ENCODE data around the gene GPHN. TPM values are rescaled to one million over a fixed set of nuclear protein-coding genes. Genes with fewer than 3 reads are reported as not detected.

The GPHN gene
- total RNA-seq, 1 experiment from 2014 or later: 12.6 TPM

DNA sequence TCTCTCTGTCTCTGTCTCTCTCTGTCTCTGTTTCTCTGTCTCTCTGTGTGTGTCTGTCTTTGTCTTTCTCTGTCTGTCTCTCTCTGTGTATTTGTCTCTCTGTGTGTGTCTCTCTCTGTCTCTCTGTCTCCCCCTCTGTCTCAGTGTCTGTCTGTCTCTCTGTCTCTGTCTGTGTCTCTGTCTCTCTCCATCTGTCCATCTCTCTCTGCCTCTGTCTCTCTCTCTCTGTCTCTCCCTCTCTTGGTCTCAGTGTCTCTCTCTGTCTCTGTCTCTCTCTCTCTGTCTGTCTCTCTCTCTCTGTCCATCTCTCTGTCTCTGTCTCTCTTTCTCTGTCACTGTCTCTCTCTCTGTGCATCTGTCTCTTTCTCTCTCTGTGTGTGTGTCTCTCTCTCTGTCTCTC is 537.5 kb downstream of the GPHN start:
- no peak for DNase-seq (ENCODE audit: low read depth)

DNA sequence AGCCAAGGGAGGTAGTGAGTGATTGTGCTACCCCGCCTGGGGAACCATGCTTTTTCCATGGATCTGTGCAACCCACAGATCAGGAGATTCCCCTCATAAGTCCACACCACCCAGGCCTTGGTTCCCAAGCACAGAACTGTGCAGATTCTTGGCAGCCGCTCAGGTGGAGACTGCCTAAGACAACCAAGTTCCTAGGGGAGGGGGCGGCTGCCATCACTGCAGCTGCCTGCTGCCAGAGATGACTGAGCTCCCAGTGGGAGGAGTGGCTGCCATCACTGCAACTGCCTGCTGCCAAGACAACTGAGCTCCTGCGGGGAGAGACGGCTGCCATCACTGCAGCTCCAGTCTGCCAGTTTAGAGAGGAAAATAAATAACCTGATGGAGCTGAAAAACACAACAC is 542.9 kb downstream of the GPHN start:
- DNase-seq (ENCODE audit: low read depth): no peak

DNA sequence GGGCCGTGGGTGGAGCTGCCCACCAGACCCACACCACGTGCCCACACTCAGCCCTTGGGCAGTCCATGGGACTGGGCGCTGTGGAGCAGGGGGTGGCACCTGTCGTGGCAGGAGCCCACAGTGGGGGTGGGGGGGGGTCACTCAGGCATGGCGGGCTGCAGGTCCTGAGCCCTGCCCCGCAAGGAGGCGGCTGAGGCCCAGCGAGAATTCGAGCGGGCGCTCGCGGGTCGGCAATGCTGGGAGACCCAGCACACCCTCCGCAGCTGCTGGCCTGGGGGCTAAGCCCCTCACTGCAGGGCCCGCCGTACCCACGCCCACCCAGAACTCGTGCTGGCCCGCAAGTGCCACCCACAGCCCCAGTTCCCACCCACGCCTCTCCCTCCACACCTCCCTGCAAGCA is 548.7 kb downstream of the GPHN start:
- no peak for DNase-seq (ENCODE audit: low read depth)

DNA sequence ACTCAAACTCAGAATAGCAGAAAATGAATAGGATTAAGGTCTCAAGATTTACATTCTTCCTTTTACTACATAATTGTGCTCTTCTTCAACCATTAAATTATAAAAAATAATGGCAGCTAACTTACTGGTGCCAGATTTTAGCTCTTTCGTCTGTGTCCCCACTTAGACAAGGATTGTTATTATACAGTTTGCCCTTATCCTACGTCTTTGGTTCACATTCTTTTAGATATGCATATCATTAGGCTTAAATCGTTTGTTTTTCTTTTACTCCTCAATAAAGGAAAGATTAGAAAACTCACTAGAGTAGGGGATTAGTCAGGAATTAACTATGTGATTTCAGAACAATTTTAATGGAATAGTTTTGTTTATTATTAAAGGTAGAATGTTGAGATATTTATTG is 551.6 kb downstream of the GPHN start:
- no peak for DNase-seq (ENCODE audit: low read depth)

DNA sequence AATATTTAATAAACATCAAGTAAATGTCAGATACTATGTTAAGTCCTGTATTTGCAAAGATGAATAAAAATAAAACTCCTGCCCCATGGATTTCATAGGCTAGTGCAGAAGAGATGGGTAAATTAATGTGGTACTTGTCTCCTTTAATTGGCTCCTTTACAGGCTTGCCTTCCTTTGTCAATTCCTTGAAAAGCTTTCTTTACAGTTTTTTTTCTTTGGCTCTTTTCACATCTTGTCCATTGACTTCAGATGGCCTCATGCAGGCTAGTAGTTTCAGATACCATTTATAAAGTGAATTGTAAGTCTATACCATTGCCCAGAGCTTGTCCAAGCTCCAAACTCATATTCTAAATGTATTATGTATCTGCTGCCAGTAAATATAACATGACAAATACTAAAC is 552.6 kb downstream of the GPHN start:
- no peak for DNase-seq (ENCODE audit: low read depth)

DNA sequence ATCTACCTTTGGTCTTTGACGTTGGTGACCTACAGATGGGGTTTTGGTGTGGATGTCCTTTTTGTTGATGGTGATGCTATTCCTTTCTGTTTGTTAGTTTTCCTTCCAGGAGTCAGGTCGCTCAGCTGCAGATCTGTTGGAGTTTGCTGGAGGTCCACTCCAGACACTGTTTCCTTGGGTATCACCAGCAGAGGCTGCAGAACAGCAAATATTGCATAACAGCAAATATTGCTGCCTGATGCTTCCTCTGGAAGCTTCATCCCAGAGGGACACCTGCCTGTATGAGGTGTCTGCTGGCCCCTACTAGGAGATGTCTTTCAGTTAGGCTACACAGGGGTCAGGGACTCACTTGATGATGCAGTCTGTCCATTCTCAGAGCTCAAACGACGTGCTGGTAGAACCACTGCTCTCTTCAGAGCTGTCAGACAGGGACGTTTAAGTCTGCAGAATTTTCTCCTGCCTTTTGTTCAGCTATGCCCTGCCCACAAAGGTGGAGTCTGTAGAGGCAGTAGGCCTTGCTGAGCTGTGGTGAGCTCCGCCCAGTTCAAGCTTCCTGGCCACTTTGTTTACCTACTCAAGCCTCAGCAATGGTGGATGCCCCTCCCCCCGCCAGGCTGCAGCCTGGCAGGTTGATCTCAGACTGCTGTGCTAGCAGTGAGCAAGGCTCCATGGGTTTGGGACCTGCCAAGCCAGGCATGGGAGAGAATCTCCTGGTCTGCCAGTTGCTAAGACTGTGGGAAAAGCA is 559.3 kb downstream of the GPHN start:
- DNase-seq (ENCODE audit: low read depth): peak; percentile 20

DNA sequence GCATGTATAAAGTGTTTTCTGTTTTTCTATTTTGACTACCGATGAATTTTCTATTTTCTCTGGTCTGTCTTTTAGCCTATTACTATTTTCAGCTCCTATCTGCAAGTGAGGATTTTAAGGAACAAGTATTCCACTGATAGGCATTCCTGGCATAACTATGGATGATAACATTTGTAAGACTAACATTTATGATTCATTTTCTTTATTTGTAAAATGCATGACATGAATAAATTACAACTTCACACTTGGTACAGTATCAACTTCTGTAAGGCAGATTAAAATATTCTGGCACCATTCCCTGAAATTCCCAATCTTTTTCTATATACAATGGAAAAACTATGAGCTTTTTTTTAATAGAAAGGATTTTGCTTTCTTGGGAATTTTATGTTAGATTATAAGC is 560.3 kb downstream of the GPHN start:
- DNase-seq (ENCODE audit: low read depth): no peak

DNA sequence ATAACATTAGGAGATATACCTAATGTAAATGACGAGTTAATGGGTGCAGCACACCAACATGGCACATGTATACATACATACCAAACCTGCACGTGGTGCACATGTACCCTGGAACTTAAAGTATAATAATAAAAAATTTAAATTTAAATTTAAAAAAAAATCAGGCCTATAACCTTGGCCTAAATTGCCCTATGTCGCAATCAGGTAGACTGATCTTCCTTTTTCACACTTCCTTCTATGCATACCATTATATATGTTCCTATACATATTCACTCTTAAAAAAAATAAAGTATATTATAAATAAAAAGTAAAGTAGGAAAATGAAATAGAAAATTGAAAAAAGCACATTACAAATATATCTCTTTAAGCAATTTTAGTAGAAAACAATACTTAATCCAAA is 563.6 kb downstream of the GPHN start:
- no peak for DNase-seq (ENCODE audit: low read depth)

DNA sequence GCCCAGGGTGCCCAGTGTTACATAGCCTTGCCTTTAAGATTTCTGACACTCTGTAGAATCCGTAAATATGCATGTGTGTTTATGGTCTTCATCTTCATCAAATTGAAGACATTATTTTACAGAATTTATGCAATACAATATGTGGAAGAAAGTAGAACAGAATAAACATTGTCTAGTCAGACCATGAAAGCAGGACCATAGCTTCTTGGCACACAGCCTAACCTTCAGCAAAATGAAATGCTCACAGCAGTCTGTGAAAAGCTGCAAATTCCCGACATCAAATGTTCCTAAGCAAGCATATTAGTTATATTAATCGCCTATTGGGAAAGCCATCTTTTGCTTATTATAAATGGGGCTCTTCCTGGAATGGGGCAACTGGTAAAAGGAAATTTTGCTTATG is 570.0 kb downstream of the GPHN start:
- DNase-seq (ENCODE audit: low read depth): no peak

DNA sequence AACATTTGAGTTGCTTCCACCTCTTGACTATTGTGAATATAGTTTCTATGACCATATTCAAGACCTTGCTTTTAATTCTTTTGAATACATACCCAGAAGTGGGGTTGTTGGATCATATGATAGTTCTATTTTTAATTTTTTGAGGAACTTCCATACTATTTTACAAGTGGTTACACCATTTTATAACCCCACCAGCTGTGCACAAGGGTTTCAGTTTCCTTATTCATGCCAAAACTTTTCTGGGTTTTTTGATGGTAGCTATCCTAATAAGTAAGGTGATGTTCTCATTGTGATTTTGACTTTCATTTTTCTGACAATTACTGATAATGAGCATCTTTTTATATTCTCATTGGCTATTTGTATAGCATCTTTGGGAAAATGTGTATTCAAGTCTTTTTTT is 571.9 kb downstream of the GPHN start:
- DNase-seq (ENCODE audit: low read depth): no peak

DNA sequence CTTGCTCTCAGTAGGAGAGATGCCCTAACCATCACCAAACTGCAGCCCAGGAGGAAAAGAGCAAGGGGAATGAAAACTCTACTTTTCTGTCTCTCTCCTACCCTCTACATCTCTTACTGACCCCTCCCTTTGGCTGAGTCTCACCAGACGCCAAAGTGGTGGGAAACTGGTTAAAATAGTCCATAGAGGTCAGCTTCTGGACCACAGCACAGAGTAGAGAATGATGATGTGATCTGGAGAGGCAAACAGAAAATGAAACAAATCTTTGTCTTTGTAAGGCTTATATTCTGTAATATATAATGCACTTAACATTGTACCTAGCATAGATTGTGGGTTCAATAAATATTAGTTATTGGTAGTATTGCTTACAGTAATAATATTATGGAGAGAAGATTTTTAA is 600.3 kb downstream of the GPHN start:
- no peak for DNase-seq (ENCODE audit: low read depth)

DNA sequence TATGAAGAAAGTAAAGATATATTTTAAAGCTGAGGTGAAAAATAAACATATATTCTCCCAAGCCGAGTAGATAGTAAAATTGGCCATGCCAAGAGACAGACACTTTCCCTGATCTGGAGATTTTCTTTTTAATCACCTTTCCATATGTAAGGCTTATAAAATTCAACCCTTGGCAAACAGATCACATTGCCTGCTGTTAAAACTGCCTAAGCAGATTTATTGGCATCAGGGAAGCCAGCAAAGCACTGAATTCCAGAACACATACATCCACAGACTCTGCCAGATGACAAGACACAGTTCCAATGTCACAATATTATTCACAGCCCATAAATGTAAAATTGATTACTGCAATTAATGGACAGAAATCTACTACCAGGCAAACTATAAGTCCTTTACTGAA is 603.1 kb downstream of the GPHN start:
- DNase-seq (ENCODE audit: low read depth): no peak

DNA sequence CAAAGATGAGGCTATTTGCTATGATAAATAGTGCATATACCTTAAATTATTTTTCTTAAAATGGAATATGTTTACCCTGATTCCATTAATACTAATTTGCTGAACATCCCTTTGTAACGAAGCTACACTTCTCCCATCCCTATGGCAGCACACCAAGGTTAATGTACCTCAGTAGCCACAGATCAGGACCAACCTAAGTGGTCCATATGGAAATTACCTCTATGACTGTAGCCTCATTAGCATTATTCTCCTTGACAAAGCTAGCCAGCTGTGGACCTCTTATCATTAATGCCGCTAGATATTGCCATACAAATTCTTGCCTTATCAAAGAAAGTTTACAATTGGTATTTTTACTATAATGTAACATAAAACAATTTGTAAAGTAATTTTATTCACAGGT is 604.4 kb downstream of the GPHN start:
- no peak for DNase-seq (ENCODE audit: low read depth)

DNA sequence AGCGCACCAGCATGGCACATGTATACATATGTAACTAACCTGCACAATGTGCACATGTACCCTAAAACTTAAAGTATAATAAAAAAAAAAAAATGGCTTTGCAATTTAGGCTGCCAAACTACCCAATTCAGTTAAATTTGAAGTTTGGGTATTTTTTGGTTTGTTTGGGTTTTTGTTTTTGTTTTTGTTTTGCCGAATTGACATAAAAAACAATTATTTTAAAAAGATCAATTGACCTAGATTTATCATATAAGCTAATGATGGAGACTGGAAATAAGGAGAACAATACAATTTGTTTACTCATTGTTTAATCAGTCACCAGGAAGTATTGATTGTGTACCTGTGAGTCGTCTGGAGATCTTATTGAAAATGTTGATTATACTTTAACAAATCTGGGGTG is 619.2 kb downstream of the GPHN start:
- no peak for DNase-seq (ENCODE audit: low read depth)

DNA sequence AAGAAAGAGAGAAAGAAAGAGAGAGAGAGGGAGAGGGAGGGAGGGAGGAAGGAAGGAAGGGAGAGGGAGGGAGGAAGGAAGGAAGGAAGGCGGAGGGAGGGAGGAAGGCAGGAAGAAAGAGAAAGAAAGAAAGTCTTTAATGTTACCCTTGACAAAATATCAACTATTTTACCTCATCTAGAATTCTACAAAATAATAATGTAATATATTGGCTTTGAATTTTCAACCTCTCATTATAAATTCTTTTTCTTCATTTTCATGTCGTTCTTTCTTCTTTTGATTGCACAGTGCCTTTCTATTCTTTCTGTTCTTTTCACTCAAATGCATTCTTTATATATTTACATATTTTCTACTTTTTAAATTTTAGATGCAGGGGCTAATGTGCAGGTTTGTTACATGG is 621.8 kb downstream of the GPHN start:
- no peak for DNase-seq (ENCODE audit: low read depth)

DNA sequence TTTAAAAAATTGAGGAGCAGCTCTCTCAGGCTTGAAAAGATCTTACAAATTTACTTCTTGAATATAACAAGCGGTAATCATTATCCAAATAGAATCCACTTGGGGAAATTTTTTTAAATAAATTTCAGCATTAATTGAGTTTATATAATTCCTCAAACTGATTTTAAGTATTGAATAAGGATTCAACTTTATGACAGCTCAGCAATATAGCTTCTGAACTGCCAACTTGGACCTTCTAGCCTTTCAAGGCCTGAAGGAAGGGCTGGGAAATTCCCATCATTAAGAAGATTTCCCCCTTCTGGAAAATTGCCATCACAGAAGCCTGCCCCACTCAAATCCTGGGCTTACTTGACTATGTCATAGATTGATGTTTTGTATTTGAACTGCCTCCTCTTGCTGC is 623.7 kb downstream of the GPHN start:
- no peak for DNase-seq (ENCODE audit: low read depth)

DNA sequence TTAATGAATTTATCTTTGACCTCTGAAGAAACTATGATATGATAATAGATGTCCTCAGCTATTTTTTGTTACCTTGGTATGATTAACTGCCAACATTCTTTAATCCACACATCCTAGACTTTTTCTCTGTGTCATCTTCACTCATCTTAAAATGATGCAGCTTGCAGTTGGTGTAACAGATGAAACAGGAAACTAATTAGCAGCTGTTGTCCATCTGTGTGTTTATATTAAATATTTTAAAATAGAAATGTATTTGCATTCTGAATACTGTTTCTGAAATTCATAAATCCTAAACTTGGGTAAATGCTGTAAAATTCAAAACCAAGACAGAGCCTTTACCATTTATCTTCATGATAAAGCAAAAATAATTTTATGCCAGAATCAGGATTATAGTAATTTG is 625.2 kb downstream of the GPHN start:
- no peak for DNase-seq (ENCODE audit: low read depth)

DNA sequence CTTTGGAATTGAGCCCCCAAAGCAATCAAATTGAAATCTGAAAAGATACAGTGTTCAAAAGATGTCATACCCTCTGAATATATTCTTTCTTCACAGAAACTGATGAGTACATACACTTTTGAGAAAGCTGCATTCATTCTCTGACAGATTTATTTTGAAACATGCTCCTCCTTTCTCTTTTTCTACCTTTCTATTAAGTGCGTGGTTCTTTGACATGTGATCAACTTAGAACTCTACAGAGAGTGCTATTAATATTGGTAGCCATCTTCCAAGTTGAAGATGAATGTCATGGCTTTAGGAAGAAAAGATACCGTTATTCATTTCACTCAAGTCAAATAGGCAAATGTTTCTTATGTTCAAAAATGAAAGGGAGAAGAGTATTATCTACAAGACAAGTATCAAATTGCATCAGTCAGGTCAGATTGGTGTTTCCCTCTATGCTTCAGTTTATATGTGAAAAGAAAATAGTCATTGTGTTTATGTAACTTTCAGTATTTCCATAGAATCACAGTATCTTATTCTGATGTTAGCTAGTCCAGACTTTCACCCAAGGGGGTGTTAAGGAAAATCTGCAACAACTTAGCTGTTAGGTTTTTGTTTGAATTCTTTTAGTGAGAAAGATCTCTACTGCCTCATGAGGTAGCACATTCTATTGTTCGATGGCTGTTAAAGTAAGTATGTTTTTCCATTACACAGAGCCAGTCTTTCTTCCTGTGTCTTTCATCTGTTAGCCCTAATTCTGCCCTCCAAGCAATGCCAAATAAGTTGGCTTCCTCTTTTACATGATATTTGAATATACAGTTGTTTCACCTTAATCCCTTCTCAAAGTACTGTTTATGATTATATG is 625.9 kb downstream of the GPHN start:
- DNase-seq (ENCODE audit: low read depth): no peak

DNA sequence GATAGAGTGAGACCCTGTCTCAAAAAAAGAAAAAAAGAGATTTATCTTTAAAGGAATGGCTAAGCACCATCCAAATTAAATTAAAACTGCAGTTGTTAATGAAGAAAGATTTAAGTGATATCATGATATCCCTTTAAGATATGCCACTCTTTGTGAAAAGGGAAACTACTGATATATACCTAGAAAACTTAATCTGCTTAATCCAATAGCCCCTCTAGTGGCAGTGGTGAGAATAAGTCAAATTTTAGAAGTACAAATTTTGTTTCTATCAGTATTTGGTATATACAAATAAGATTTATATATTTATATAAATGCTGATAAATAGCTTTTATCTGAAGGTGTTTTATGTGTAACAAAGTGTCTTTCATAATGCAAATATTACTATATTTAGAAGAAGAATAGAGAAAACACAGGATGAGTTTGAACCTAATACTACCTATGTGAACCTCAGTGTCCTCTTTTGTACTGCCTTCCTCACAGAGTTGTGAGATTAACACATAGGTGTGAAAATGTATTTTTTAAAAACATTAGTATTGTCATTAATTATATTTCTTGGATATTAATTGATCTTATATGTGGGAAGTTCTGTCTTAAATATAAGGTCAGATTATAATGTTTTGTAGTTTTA is 629.9 kb downstream of the GPHN start:
- peak; percentile 18 for DNase-seq (ENCODE audit: low read depth)

DNA sequence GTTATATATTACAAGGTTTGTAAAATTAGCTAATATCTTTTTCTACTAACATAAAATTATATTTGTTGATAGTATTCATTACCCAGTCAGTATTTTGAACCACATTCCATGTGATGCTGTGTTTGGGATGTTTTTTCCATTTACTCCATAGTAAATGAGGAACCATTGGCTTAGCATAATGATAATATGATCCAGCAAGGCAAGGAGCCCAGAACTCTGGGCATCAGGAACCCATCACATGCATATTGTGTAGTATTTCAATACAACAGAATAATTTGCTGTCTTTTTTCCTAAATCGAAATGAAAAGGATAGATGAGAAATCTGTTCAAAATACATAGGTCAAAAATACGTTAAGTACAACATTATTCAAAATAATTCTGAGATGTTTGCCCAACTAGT is 632.6 kb downstream of the GPHN start:
- DNase-seq (ENCODE audit: low read depth): no peak

DNA sequence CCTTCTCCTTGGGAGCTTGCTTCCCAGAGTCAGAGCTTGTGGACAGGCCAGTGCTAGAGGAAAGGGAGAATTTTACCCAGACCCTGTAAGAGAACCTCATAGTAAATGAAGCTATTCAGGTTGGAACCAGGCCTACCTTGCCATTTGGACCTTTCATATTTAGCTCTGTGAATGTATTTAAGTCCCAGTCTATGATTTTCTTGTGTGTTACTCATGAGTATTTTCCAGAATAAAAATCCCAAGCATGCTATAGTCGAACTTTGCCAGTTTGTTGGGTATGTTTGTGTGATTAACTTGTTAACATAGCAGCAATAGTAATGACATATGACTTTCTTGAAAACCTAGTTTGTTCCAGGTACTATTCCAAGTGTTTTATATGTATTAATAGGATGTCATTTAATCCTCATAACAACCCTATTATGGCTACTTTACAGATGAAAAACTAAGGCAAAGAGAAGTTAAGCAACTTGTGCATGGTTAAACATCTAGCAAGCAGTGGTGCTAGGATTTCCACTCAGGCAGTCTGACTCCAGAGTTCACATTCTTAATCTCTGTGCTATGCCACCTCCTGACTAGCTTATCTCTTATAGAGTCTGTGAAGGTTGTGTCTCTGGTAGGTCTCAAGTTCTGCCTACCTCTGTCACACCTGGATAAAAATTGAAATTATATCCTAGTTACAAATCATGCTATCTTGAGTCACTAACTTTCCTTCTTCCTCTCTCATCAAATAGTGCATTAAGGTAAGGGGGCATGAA is 633.4 kb downstream of the GPHN start:
- DNase-seq (ENCODE audit: low read depth): no peak

DNA sequence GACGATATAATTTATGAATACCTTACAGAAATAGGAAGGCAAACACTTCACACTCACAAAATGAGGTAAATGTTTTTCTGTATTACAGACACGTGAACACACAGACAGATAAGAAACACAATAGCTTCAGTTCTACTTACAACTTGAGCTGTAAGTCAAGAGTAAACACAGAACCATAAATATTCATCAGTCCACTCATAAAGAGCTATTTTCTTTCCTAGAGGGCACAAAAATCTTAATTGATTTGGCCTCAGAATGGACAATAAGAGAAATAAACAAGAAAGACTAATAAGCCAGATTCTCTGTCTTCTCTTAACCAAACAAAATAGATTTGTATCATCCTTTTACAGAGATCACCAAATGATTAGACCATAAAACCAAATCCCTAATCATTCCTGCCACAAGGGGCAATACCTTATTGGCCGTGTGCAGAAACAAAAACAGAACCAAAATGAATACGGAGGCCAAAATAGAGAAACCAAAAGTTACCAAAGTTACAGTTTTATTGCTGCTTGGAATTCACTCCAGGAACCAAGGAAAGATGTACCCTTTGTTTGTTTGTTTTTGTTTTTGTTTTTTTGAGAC is 643.2 kb downstream of the GPHN start:
- peak; percentile 35 for DNase-seq (ENCODE audit: low read depth)

Measured in M059J (cell line).